Smooth muscle cell (in vitro differentiated cells): ENCODE results near the gene NKX1-2. TPM values are rescaled to one million over a fixed set of nuclear protein-coding genes. Genes with fewer than 3 reads are reported as not detected.

Experiments used
- DNase-seq: peaks from one replicate; lab custom pipeline; 2025; ENCODE audit not compliant: unreplicated experiment; lab: John Stamatoyannopoulos, UW
- H2AFZ ChIP-seq: fragments of 200-600 bp; sonication (generic); 2 replicates; pipeline ENCODE4 v1.6.0; 2016; ENCODE audit warnings: antibody characterized with exemption, low read depth, mild to moderate bottlenecking
- H3F3A ChIP-seq: fragments of 200-600 bp; sonication (generic); 2 replicates; pipeline ENCODE4 v1.6.0; 2017; ENCODE audit warnings: antibody characterized with exemption, low read depth
- H3K27ac ChIP-seq: fragments of 200-600 bp; sonication (generic); 2 replicates; pipeline ENCODE4 v1.5.1; 2016; ENCODE audit warnings: low read depth, mild to moderate bottlenecking
- H3K27me3 ChIP-seq: fragments of 200-600 bp; sonication (generic); 2 replicates; pipeline ENCODE4 v1.6.1; 2016; ENCODE audit warnings: low read depth, mild to moderate bottlenecking
- H3K36me3 ChIP-seq: fragments of 200-600 bp; sonication (generic); 2 replicates; pipeline ENCODE4 v1.5.1; 2016; ENCODE audit warnings: low read depth
- H3K4me1 ChIP-seq: fragments of 200-600 bp; sonication (generic); 2 replicates; pipeline ENCODE4 v1.5.1; 2016; ENCODE audit warnings: low read depth
- H3K4me2 ChIP-seq: fragments of 200-600 bp; sonication (generic); 2 replicates; pipeline ENCODE4 v1.6.0; 2016; ENCODE audit warnings: mild to moderate bottlenecking
- H3K4me3 ChIP-seq: fragments of 200-600 bp; sonication (generic); 2 replicates; pipeline ENCODE4 v1.5.1; 2016; ENCODE audit warnings: mild to moderate bottlenecking
- H3K79me2 ChIP-seq: fragments of 200-600 bp; sonication (generic); 2 replicates; pipeline ENCODE4 v1.6.0; 2016; ENCODE audit warnings: low read depth, mild to moderate bottlenecking
- H3K9ac ChIP-seq: fragments of 200-600 bp; sonication (generic); 2 replicates; pipeline ENCODE4 v1.6.0; 2016; ENCODE audit warnings: low read depth
- H3K9me3 ChIP-seq: fragments of 200-600 bp; sonication (generic); replicated peaks from 2 replicates; pipeline ENCODE4 v1.5.1; 2016; ENCODE audit warnings: low read depth
- H4K20me1 ChIP-seq: fragments of 200-600 bp; sonication (generic); 2 replicates; pipeline ENCODE4 v1.6.0; 2016; ENCODE audit warnings: low read depth
- WGBS: methylation state at CpG from one replicate; pipeline ENCODE4 v1.1.7; 2016; ENCODE audit warnings: low lambda C conversion rate; 5-methylcytosine and 5-hydroxymethylcytosine counted together
- polyA plus RNA-seq: library from polyadenylated mRNA; unstranded; fragments of >200 nt; fragmentation: Nextera tagmentation; extraction: Ambion mirVana; gene quantifications from 2 replicates; pipeline ENCODE4 v1.2.1, GENCODE V29; 2016
- total RNA-seq: library from RNA; depleted of rRNA; stranded (reverse); fragments of >200 nt; gene quantifications from 2 replicates; pipeline ENCODE4 v1.2.3, GENCODE V29; 2014
- TF ChIP-seq, protein P1 (sequence below): fragments of 200-600 bp; sonication (generic); IDR thresholded peaks from 2 replicates; pipeline ENCODE4 v1.5.1; 2017; ENCODE audit warnings: borderline replicate concordance, mild to moderate bottlenecking, antibody characterized with exemption; ENCODE audit not compliant: insufficient read depth, poor library complexity, severe bottlenecking

Gene NKX1-2
- total and polyA plus RNA-seq, 2 experiments from 2014 or later: not detected

GRCh38 chr10:124470544-124471434 lies 21.0 kb upstream of the NKX1-2 start:
- DNase-seq: no peak
- TF ChIP-seq, protein P1, sequence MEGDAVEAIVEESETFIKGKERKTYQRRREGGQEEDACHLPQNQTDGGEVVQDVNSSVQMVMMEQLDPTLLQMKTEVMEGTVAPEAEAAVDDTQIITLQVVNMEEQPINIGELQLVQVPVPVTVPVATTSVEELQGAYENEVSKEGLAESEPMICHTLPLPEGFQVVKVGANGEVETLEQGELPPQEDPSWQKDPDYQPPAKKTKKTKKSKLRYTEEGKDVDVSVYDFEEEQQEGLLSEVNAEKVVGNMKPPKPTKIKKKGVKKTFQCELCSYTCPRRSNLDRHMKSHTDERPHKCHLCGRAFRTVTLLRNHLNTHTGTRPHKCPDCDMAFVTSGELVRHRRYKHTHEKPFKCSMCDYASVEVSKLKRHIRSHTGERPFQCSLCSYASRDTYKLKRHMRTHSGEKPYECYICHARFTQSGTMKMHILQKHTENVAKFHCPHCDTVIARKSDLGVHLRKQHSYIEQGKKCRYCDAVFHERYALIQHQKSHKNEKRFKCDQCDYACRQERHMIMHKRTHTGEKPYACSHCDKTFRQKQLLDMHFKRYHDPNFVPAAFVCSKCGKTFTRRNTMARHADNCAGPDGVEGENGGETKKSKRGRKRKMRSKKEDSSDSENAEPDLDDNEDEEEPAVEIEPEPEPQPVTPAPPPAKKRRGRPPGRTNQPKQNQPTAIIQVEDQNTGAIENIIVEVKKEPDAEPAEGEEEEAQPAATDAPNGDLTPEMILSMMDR: no peak
- H2AFZ ChIP-seq: no peak overlapping the region
- peaks cover 5% of the 10 kb centered on the region for H4K20me1 ChIP-seq
- no peak overlapping the region for H3K4me3 ChIP-seq
- H3F3A ChIP-seq: no peaks in the 10 kb centered on the region
- H3K36me3 ChIP-seq: no peaks in the 10 kb centered on the region
- H3K9me3 ChIP-seq: no peaks in the 10 kb centered on the region
- H3K27ac ChIP-seq: no peak overlapping the region
- H3K79me2 ChIP-seq: no peaks in the 10 kb centered on the region
- no peaks in the 10 kb centered on the region for H3K27me3 ChIP-seq
- no peak overlapping the region for H3K4me2 ChIP-seq
- H3K9ac ChIP-seq: no peak overlapping the region
- peaks cover 5% of the 10 kb centered on the region for H3K4me1 ChIP-seq
- WGBS: 87% methylated on average over 13 of the region's 13 CpGs

GRCh38 chr10:124469956-124470484 lies 20.2 kb upstream of the NKX1-2 start:
- H3K27me3 ChIP-seq: no peaks in the 10 kb centered on the region
- H3K9me3 ChIP-seq: no peaks in the 10 kb centered on the region
- no peak overlapping the region for H3K4me2 ChIP-seq
- H3K4me3 ChIP-seq: no peak overlapping the region
- no peak overlapping the region for H3K9ac ChIP-seq
- H3K4me1 ChIP-seq: peaks cover 5% of the 10 kb centered on the region
- H3K79me2 ChIP-seq: no peaks in the 10 kb centered on the region
- no peaks in the 10 kb centered on the region for H3F3A ChIP-seq
- WGBS: 67% methylated on average over 20 of the region's 20 CpGs
- TF ChIP-seq, protein P1: no peak
- H4K20me1 ChIP-seq: peaks cover 5% of the 10 kb centered on the region
- DNase-seq: no peak
- no peaks in the 10 kb centered on the region for H3K36me3 ChIP-seq
- H3K27ac ChIP-seq: no peak overlapping the region
- H2AFZ ChIP-seq: no peak overlapping the region

DNA sequence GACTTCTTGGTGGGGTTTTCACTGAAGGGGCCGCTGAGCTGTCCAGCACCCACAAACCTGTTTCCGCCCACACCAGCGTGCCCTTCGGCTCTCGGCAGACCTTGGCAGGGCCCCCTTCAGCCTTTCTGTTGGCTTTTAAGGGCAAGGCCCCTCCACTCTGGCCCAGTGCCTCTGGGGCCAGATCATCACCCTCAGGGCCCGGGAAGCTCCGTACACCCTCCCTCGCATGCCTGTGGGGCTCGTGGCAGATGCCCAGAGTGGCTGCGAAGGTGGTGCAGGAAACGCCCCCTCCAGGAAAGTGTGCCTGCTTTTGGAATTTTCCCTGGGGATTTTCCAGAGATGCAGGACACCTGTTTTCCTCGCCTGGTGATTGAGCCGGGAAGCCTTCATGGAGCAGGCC lies 18.8 kb upstream of the NKX1-2 start:
- Histone ChIP-seq H3K79me2 (no peaks in the 10 kb centered on the region), H3K9ac (no peak overlapping the region), H3K36me3 (no peaks in the 10 kb centered on the region), H3F3A (no peaks in the 10 kb centered on the region), H3K27me3 (no peaks in the 10 kb centered on the region), H4K20me1 (peaks cover 5% of the 10 kb centered on the region), H3K27ac (no peak overlapping the region), H3K9me3 (no peaks in the 10 kb centered on the region), H3K4me2 (no peak overlapping the region), H3K4me1 (peaks cover 5% of the 10 kb centered on the region), H3K4me3 (no peak overlapping the region), H2AFZ (no peak overlapping the region)
- WGBS: 88% methylated on average over 13 of the region's 13 CpGs
- TF ChIP-seq, protein P1: no peak
- no peak for DNase-seq

DNA sequence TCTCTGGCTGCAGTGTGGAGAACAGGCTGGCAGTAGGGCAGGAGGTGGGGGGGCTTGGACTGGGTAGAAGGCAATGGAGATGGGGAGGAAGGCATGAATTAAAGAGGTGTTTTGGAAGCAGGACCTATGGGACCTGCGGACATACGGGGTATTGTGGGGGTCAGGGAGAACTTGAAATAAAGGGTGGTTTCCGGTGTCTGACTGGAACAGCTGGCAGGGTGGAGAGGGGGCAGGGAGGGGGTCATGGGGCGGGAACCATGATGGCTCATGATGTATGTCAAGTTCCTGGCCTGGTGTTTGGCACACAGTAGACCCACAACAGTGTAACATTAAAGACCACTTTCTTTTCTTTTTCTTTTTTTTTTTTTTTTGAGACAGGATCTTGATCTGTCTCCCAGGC lies 17.3 kb upstream of the NKX1-2 start:
- no peak overlapping the region for H2AFZ ChIP-seq
- H3K9me3 ChIP-seq: no peaks in the 10 kb centered on the region
- H3K4me1 ChIP-seq: peaks cover 5% of the 10 kb centered on the region
- no peak overlapping the region for H3K4me3 ChIP-seq
- TF ChIP-seq, protein P1: no peak
- H4K20me1 ChIP-seq: peaks cover 5% of the 10 kb centered on the region
- no peaks in the 10 kb centered on the region for H3K27me3 ChIP-seq
- WGBS: 98% methylated on average over 4 of the region's 4 CpGs
- no peak overlapping the region for H3K27ac ChIP-seq
- no peaks in the 10 kb centered on the region for H3F3A ChIP-seq
- no peaks in the 10 kb centered on the region for H3K79me2 ChIP-seq
- no peak overlapping the region for H3K9ac ChIP-seq
- DNase-seq: no peak
- no peak overlapping the region for H3K4me2 ChIP-seq
- H3K36me3 ChIP-seq: no peaks in the 10 kb centered on the region
